HG03039 (cell line): ENCODE measurements around the gene HECTD4.
"Not testable (repeated sequence)": the region's sequence is repeated elsewhere in the genome, so short reads cannot be mapped to it uniquely, and the experiment has no call there.

Experiments
- ATAC-seq: cut with Tn5 transposase; IDR thresholded peaks from one replicate; pipeline ENCODE4 v1.9.1; 2021; ENCODE audit warnings: mild to moderate bottlenecking, moderate library complexity; ENCODE audit not compliant: unreplicated experiment

HECTD4 gene

GRCh38 chr12:112354399-112354798 lies 27.8 kb downstream of the HECTD4 start:
- ATAC-seq: no peak

GRCh38 chr12:112353393-112353792 lies 28.8 kb downstream of the HECTD4 start:
- ATAC-seq: no peak

GRCh38 chr12:112352921-112353320 lies 29.3 kb downstream of the HECTD4 start:
- ATAC-seq: no peak

- no peak for ATAC-seq
Measured at GRCh38 chr12:112350593-112351592, 31.3 kb downstream of the HECTD4 start.

- no peak for ATAC-seq
Measured at GRCh38 chr12:112349431-112349830, 32.8 kb downstream of the HECTD4 start.

- ATAC-seq: not testable (repeated sequence)
Measured at GRCh38 chr12:112348926-112349325, 33.3 kb downstream of the HECTD4 start.

- ATAC-seq: no peak
Measured at GRCh38 chr12:112347581-112347982, 34.6 kb downstream of the HECTD4 start.

- no peak for ATAC-seq
Measured at GRCh38 chr12:112346194-112346593, 36.0 kb downstream of the HECTD4 start.

GRCh38 chr12:112344220-112344619 lies 38.0 kb downstream of the HECTD4 start:
- ATAC-seq: no peak

GRCh38 chr12:112342587-112342986 lies 39.6 kb downstream of the HECTD4 start:
- no peak for ATAC-seq

- no peak for ATAC-seq
Measured at GRCh38 chr12:112341046-112341825, 41.0 kb downstream of the HECTD4 start.

- no peak for ATAC-seq
Measured at GRCh38 chr12:112340230-112340629, 42.0 kb downstream of the HECTD4 start.

GRCh38 chr12:112334999-112335398 lies 47.2 kb downstream of the HECTD4 start:
- ATAC-seq: not testable (repeated sequence)

- no peak for ATAC-seq
Measured at GRCh38 chr12:112333019-112333418, 49.2 kb downstream of the HECTD4 start.

- no peak for ATAC-seq
Measured at GRCh38 chr12:112331886-112332285, 50.3 kb downstream of the HECTD4 start.

- ATAC-seq: no peak
Measured at GRCh38 chr12:112330706-112331105, 51.5 kb downstream of the HECTD4 start.

- no peak for ATAC-seq
Measured at GRCh38 chr12:112328456-112329124, 53.6 kb downstream of the HECTD4 start.

GRCh38 chr12:112327209-112327938 lies 54.9 kb downstream of the HECTD4 start:
- no peak for ATAC-seq

- no peak for ATAC-seq
Measured at GRCh38 chr12:112325622-112326207, 56.5 kb downstream of the HECTD4 start.

GRCh38 chr12:112325157-112325556 lies 57.1 kb downstream of the HECTD4 start:
- ATAC-seq: no peak
